ENCODE data around the gene PIM3.
"Not testable (repeated sequence)": the region's sequence is repeated elsewhere in the genome, so short reads cannot be mapped to it uniquely, and the experiment has no call there.

PIM3 gene

GRCh38 chr22:49943771-49944398 lies 16.7 kb upstream of the PIM3 start:
- DNase-seq: no peak

DNA sequence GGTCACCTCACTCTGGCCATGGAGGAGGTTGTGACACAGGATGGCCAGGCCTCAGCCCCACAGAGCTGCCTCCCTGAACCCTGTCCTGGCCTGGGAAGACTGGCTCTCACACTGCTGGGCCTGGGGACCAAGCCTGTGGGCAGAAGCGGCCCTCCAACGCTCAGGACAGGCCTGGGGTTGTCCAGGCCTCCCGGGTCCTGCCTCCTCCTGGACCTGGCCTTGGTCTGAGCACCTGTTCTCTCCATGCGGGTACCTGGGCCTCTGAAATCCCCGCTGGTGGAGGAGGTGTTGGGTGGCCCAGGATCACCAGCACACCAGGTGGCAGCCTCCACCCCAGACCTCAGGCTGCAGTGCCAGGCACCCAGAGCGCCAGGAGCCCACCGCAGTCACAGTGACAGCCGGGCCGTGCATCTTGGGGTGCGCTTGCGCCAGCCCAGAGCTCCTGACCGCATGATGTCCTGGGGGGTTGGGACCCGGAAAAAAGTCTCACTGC lies 16.1 kb upstream of the PIM3 start:
- DNase-seq: no peak

- DNase-seq: not testable (repeated sequence)
These were observed 15.4 kb upstream of the PIM3 start for GRCh38 chr22:49945042-49945794.

DNA sequence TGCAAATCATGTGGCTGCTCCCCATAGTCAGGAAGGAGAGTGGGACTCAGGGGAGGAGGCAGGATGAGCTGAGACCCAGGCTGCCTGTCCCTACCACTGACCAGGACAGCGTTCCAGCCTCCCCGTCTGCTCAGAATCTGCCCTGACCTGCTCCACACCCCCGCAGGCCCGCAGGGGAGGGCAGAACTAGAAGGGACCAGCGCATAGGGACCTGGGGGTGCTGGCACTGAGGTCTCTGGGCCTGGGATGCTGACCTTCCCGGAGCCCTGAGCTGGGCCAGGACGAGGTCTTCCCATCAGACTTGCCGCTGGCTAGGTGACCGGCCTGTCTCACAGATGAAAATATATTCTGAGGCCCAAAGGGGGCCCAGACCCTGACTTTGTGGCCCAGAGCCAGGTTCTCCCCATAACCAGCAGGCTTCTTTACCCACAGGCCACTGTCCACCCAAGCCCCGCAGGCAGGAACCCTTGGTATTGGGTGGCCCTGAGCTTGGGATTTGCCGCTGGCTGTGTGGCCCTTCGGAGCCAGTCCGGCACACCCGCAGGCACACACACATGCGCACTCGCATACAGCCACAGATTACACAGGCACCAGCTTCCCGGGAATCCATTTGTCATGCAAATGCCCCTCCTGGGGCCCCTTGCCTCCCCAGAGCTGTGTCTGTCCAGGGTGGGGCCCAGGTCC lies 13.8 kb upstream of the PIM3 start:
- no peak for DNase-seq

GRCh38 chr22:49947296-49947622 lies 13.3 kb upstream of the PIM3 start:
- DNase-seq: no peak

DNA sequence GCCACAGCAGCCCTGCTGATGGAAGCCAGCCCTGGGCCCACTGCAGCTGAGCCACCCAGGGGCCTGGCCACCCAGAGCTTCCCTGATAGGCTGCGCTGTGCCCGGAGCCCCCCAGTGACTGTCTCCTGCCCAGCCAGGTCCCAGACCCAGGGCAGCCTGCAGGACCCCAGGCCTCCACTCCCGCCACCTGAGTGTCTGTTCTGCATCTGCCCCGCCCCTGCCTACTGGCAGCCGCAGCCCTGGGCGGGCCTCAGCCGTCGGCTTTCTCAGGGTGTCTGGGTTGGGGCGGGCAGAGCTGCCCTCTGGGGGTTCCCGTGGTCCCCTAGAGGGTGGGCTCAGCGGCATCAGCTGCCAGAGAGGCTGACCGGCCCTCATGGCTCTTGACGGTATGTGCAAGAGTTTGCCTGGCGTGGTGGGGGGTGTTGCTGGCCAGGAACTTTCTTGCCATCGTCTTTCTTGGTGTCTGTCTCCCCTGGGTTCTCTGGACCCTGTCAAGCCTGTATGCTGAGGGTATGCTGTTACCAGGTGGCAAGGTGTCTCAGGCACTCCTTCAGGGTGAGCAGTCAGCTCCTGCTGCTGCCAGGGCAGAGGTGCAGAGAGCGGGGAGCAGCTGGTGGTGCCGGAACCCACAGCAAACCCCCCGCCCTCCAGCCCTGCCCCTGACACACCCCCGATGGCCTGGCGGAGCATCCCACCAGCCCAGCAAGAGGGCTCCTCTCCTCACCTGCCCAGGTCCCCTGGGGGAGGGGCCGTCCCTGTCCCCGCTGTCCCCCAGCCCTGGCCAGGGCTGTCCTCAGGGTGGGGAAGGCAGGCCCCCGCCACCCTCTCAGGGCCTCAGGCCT lies 12.2 kb upstream of the PIM3 start:
- no peak for DNase-seq

DNA sequence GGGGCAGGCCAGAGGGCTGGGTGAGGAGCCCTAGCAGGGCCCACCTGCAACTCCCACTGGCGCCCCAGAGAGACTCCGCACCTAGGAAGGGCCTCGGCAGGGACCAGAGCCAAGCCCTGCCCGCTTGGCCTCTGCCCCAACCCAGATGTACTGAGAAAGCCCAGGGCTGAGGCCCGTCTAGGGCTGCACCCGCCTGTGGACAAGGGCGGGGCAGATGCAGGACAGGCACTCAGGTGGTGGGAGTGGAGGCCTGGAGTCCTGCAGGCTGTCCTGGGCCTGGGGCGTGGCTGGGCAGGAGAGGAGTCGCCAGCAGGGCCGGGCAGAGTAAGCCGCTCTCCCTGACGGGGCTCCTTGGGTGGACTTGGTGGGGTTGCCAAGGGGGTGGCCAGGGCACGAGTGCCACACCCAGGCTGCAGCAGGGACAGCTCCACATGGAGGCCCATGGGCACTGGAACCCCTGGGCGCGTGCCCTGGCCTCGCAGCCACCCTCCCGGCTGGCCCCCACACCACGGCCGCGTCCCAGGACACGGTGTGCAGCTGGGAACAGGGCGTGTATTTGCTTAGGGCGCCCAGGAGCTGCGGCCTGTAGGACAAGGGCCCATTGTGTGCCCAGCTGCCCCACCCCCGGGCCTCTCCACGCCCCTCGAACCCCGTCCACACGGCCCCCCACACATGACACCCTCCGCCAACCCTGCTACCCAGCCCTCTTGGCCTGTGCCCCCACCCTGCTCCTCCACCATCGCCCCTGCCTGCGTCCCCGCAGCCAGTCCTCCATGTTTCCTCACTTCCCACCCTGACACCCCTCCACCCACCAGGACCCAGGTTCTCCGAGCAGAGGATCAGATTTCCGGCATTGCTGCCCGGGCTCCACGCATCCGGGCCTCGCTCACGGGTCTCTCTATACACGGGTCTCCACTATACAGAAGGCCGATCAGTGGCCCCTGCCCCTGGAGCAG lies 11.3 kb upstream of the PIM3 start:
- DNase-seq: no peak

DNA sequence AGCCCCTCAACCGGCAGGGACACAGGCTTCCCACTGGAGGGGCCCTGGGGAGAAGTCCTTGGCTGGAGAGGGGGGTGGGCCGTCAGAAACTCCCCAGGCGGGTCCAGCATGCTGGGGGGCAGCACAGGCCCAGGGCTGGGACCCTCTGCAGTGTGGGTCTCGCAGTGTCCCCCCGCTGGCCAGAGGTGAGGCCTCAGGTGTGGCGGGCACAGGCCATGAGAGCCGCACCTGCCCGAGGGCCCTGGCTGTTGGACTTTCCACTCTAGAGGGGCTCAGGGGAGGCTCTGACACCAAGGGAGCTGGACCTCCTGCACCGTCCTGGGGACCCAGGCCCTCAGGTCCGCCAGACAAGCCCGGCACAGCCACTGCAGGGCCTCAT lies 10.7 kb upstream of the PIM3 start:
- no peak for DNase-seq

DNA sequence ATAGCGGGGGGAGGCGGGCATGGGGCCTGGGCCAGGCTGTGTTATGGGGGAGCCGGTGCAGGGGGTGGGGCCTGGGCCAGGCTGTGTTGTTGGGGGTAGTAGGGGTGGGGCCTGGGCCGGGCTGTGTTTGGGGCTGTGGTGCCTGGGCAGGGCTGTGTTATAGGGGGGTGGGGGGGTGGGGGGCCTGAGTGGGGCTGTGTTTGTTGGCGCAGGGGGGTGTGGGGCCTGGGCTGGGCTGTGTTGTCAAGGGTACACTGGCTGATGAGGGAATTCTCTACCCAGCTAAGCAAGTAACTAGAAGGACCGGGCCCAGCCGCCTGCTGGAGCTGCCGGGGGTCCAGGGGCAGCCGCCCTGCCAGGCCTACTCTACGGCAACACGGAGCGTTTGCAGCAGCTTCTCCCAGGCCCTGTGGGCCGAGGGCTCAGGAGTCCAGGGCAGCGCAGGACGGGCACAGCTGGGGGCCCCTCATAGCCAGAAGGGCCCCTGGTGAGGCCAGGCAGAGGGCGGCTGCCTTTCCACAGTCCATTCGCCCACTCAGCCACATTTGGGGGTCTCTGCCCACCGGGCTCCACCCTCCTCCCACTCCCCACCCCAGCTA lies 10.1 kb upstream of the PIM3 start:
- DNase-seq: no peak

- peak; percentile 44 for DNase-seq
These were observed 9.4 kb upstream of the PIM3 start for GRCh38 chr22:49951000-49951677.

- no peak for DNase-seq
These were observed 8.9 kb upstream of the PIM3 start for GRCh38 chr22:49951678-49951985.

- DNase-seq: no peak
These were observed 8.3 kb upstream of the PIM3 start for GRCh38 chr22:49951986-49952896.

GRCh38 chr22:49953027-49953679 lies 7.4 kb upstream of the PIM3 start:
- no peak for DNase-seq

DNA sequence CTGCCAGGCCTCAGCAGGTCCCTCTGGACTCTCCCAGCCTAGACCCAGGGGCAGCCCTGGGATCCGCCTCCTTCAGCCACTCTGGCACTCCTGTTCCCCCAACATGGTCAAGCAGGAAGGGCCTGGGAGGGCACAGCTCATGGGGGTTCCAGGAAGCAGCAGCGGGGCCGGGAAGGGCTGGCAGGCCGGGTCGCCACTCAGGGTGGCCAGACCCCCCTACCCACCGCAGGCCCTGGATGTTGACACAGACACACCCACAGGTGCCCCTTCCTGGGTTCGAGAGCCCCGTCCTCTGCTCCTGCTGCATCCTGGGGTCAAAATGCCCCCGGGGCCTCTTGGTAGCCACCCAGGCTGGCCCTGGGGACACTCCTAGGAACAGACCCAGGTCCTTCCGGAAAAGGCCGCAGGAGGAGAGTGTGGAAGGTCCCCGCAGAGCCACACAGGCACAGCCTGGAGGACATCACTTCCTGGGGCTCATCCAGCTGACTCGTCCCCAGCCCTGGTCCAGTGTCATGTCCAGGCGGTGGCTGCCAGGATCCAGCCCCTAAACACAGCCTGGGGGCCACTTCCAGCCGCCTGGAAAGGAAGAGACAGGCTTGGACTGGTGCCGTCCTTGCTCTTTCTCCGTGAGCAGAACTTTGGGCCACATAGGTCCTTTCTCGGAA lies 6.8 kb upstream of the PIM3 start:
- DNase-seq: no peak

- DNase-seq: peak; percentile 12
These were observed 6.2 kb upstream of the PIM3 start for GRCh38 chr22:49954354-49954753.

- DNase-seq: no peak
These were observed 5.5 kb upstream of the PIM3 start for GRCh38 chr22:49954991-49955580.

- no peak for DNase-seq
These were observed 4.8 kb upstream of the PIM3 start for GRCh38 chr22:49955581-49956417.

- no peak for DNase-seq
These were observed 4.2 kb upstream of the PIM3 start for GRCh38 chr22:49956418-49956770.

All from NCI-H510A treated with DMSO at 0.1 percent for 48 hours (cell line).